NB4 (cell line): Measurements from ENCODE around the gene FHIT.

Experiments
- POLR2A ChIP-seq: IDR thresholded peaks from 2 replicates; pipeline ENCODE4 v1.6.1; 2011; ENCODE audit warnings: mild to moderate bottlenecking; ENCODE audit not compliant: insufficient read length; ENCODE audit errors: extremely low read depth
- TF ChIP-seq, protein P1 (sequence below): IDR thresholded peaks from one replicate; pipeline ENCODE4 v1.5.1; 2012; ENCODE audit warnings: low read depth, low read length

DNA sequence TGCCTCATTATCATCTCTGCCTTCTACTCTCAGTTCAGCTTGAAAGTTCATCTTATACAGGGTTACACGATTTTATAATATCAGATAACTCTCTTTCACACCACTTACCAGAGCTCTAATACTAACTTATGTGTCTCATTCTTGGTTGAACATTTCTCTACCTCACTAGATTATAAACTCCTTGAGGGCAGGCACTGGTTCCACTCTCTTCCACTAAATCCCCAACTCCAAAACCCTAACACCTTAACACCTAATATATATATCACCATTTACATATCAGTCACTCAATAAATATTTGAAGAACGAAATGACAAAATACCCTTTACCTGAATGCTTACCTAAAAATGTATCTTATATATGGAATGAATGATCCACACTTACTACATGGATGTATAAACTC lies 977.2 kb downstream of the FHIT start:
- TF ChIP-seq, protein P1, sequence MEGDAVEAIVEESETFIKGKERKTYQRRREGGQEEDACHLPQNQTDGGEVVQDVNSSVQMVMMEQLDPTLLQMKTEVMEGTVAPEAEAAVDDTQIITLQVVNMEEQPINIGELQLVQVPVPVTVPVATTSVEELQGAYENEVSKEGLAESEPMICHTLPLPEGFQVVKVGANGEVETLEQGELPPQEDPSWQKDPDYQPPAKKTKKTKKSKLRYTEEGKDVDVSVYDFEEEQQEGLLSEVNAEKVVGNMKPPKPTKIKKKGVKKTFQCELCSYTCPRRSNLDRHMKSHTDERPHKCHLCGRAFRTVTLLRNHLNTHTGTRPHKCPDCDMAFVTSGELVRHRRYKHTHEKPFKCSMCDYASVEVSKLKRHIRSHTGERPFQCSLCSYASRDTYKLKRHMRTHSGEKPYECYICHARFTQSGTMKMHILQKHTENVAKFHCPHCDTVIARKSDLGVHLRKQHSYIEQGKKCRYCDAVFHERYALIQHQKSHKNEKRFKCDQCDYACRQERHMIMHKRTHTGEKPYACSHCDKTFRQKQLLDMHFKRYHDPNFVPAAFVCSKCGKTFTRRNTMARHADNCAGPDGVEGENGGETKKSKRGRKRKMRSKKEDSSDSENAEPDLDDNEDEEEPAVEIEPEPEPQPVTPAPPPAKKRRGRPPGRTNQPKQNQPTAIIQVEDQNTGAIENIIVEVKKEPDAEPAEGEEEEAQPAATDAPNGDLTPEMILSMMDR: no peak
- no peak for TF ChIP-seq POLR2A
